Neural cell (in vitro differentiated cells): Measurements from ENCODE around the gene CRYBB1.

ENCODE experiments used
- CTCF ChIP-seq: fragments of 450-650 bp; IDR thresholded peaks from 2 replicates; pipeline ENCODE4 v1.5.1; 2014; ENCODE audit warnings: antibody characterized with exemption, mild to moderate bottlenecking, moderate library complexity; ENCODE audit not compliant: poor library complexity, severe bottlenecking
- EP300 ChIP-seq: fragments of 450-650 bp; conservative IDR thresholded peaks from 2 replicates; pipeline ENCODE4 v1.6.1; 2014; ENCODE audit warnings: antibody characterized with exemption, mild to moderate bottlenecking, moderate library complexity; ENCODE audit not compliant: poor library complexity, severe bottlenecking
- EZH2 ChIP-seq: fragments of 200-600, 300-800 bp; shearing (Covaris generic), sonication (generic); IDR thresholded peaks from 2 replicates; pipeline ENCODE4 v1.6.1; 2014; ENCODE audit warnings: antibody characterized with exemption, low read length, borderline replicate concordance, mild to moderate bottlenecking; ENCODE audit not compliant: insufficient read depth, poor library complexity, severe bottlenecking
- MXI1 ChIP-seq: fragments of 450-650 bp; conservative IDR thresholded peaks from 2 replicates; pipeline ENCODE4 v1.6.1; 2014; ENCODE audit warnings: antibody characterized with exemption, mild to moderate bottlenecking; ENCODE audit not compliant: poor library complexity, severe bottlenecking
- POLR2AphosphoS5 ChIP-seq: IDR thresholded peaks from 2 replicates; pipeline ENCODE4 v1.6.1; 2012
- RAD21 ChIP-seq: fragments of 450-650 bp; conservative IDR thresholded peaks from 2 replicates; pipeline ENCODE4 v1.6.1; 2014; ENCODE audit warnings: antibody characterized with exemption, mild to moderate bottlenecking, moderate library complexity
- SMC3 ChIP-seq: fragments of 450-650 bp; conservative IDR thresholded peaks from 2 replicates; pipeline ENCODE4 v1.6.1; 2014; ENCODE audit warnings: antibody characterized with exemption, mild to moderate bottlenecking, moderate library complexity; ENCODE audit not compliant: poor library complexity
- TAF1 ChIP-seq: IDR thresholded peaks from 2 replicates; pipeline ENCODE4 v1.6.1; 2012; ENCODE audit warnings: low read depth
- TF ChIP-seq, protein P1 (sequence below): IDR thresholded peaks from 2 replicates; pipeline ENCODE4 v1.6.1; 2012; ENCODE audit warnings: borderline replicate concordance

- TF ChIP-seq POLR2AphosphoS5 (no peak), EZH2 (no peak), CTCF (no peak), MXI1 (no peak), TAF1 (no peak), EP300 (no peak), RAD21 (no peak), SMC3 (no peak)
- TF ChIP-seq, protein P1, sequence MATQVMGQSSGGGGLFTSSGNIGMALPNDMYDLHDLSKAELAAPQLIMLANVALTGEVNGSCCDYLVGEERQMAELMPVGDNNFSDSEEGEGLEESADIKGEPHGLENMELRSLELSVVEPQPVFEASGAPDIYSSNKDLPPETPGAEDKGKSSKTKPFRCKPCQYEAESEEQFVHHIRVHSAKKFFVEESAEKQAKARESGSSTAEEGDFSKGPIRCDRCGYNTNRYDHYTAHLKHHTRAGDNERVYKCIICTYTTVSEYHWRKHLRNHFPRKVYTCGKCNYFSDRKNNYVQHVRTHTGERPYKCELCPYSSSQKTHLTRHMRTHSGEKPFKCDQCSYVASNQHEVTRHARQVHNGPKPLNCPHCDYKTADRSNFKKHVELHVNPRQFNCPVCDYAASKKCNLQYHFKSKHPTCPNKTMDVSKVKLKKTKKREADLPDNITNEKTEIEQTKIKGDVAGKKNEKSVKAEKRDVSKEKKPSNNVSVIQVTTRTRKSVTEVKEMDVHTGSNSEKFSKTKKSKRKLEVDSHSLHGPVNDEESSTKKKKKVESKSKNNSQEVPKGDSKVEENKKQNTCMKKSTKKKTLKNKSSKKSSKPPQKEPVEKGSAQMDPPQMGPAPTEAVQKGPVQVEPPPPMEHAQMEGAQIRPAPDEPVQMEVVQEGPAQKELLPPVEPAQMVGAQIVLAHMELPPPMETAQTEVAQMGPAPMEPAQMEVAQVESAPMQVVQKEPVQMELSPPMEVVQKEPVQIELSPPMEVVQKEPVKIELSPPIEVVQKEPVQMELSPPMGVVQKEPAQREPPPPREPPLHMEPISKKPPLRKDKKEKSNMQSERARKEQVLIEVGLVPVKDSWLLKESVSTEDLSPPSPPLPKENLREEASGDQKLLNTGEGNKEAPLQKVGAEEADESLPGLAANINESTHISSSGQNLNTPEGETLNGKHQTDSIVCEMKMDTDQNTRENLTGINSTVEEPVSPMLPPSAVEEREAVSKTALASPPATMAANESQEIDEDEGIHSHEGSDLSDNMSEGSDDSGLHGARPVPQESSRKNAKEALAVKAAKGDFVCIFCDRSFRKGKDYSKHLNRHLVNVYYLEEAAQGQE = no peak
Observed at GRCh38 chr22:26574001-26574723, 43.7 kb downstream of the CRYBB1 start.
